HEK293 (cell line): ENCODE results near the gene QPCTL.
"Not testable (repeated sequence)": the region's sequence is repeated elsewhere in the genome, so short reads cannot be mapped to it uniquely, and the experiment has no call there.

Experiments
- CTCF ChIA-PET: fragments of 350-600 bp; formaldehyde crosslinking; extraction: SDS; loops from one replicate; lab custom pipeline; 2021; ENCODE audit warnings: antibody characterized with exemption; lab: Yijun Ruan, JAX
- POLR2A ChIA-PET: fragments of 300-600 bp; formaldehyde crosslinking; extraction: SDS; loops from one replicate; lab custom pipeline; 2020; ENCODE audit warnings: antibody characterized with exemption, inconsistent platforms; lab: Yijun Ruan, JAX
- H3K27ac ChIP-seq: fragments of 200-500 bp; sonication (Bioruptor generic); 2 replicates; pipeline ENCODE4 v1.5.1; 2014; ENCODE audit warnings: low read depth, low read length, control low read depth, inconsistent platforms; ENCODE audit errors: extremely low read depth
- H3K36me3 ChIP-seq, 2 experiments: fragments of 200-500 bp in 1 of 2; sonication (Bioruptor generic) in 1 of 2; 1 replicate in 1 of 2; 2 replicates in 1 of 2; pipeline ENCODE4 v1.5.1; 2014 to 2017; ENCODE audit warnings: inconsistent platforms in 2 of 2, low read length in 2 of 2; ENCODE audit not compliant: control insufficient read depth in 2 of 2, insufficient read depth in 1 of 2
- H3K4me1 ChIP-seq: fragments of 200-500 bp; sonication (Bioruptor generic); 2 replicates; pipeline ENCODE4 v1.5.1; 2014; ENCODE audit warnings: mild to moderate bottlenecking, low read length, inconsistent platforms; ENCODE audit not compliant: control insufficient read depth, insufficient read depth
- H3K4me3 ChIP-seq: 2 replicates; pipeline ENCODE4 v1.5.1; 2011; ENCODE audit warnings: low read depth, mild to moderate bottlenecking, control low read depth, low read length, moderate library complexity
- H3K9me3 ChIP-seq: fragments of 200-500 bp; sonication (Bioruptor generic); 2 replicates; pipeline ENCODE4 v1.5.1; 2014; ENCODE audit warnings: low read depth, low read length, inconsistent platforms; ENCODE audit not compliant: control insufficient read depth, insufficient read depth
- KLF1 ChIP-seq: fragments of 450-650 bp; formaldehyde crosslinking; IDR thresholded peaks from 2 replicates; pipeline ENCODE4 v1.5.1; 2016; ENCODE audit warnings: missing biosample characterization, missing genetic modification characterization
- KLF16 ChIP-seq: fragments of 450-650 bp; formaldehyde crosslinking; IDR thresholded peaks from 2 replicates; pipeline ENCODE4 v1.5.1; 2017; ENCODE audit warnings: missing biosample characterization, missing genetic modification characterization
- SCRT1 ChIP-seq: fragments of 450-650 bp; formaldehyde crosslinking; IDR thresholded peaks from 2 replicates; pipeline ENCODE4 v1.5.1; 2016; ENCODE audit warnings: missing biosample characterization, missing genetic modification characterization, borderline replicate concordance
- SCRT2 ChIP-seq: fragments of 450-650 bp; formaldehyde crosslinking; IDR thresholded peaks from 2 replicates; pipeline ENCODE4 v1.5.1; 2016; ENCODE audit warnings: missing biosample characterization, missing genetic modification characterization
- ZNF2 ChIP-seq: fragments of 450-650 bp; formaldehyde crosslinking; IDR thresholded peaks from 2 replicates; pipeline ENCODE4 v1.5.1; 2016; ENCODE audit warnings: missing biosample characterization, missing genetic modification characterization
- ZNF560 ChIP-seq: fragments of 450-650 bp; formaldehyde crosslinking; IDR thresholded peaks from 2 replicates; pipeline ENCODE4 v1.5.1; 2017; ENCODE audit warnings: missing biosample characterization, missing genetic modification characterization, borderline replicate concordance
- ZNF600 ChIP-seq: fragments of 450-650 bp; formaldehyde crosslinking; IDR thresholded peaks from 2 replicates; pipeline ENCODE4 v1.5.1; 2016; ENCODE audit warnings: missing biosample characterization, missing genetic modification characterization
- ZNF623 ChIP-seq: fragments of 450-650 bp; formaldehyde crosslinking; IDR thresholded peaks from 2 replicates; pipeline ENCODE4 v1.5.1; 2016; ENCODE audit warnings: missing biosample characterization, missing genetic modification characterization
- ZNF629 ChIP-seq: fragments of 450-650 bp; formaldehyde crosslinking; IDR thresholded peaks from 2 replicates; pipeline ENCODE4 v1.5.1; 2017; ENCODE audit warnings: missing biosample characterization, missing genetic modification characterization
- ZXDB ChIP-seq: fragments of 450-650 bp; formaldehyde crosslinking; IDR thresholded peaks from 2 replicates; pipeline ENCODE4 v1.5.1; 2016; ENCODE audit warnings: missing biosample characterization, missing genetic modification characterization
- TF ChIP-seq, protein P1 (sequence below): fragments of 450-650 bp; formaldehyde crosslinking; IDR thresholded peaks from 2 replicates; pipeline ENCODE4 v1.5.1; 2017; ENCODE audit warnings: missing biosample characterization, missing genetic modification characterization
- TF ChIP-seq, protein P2 (sequence below): fragments of 450-650 bp; formaldehyde crosslinking; IDR thresholded peaks from 2 replicates; pipeline ENCODE4 v1.5.1; 2016; ENCODE audit warnings: missing biosample characterization, missing genetic modification characterization
- TF ChIP-seq, protein P3 (sequence below): fragments of 450-650 bp; formaldehyde crosslinking; IDR thresholded peaks from 2 replicates; pipeline ENCODE4 v1.5.1; 2016; ENCODE audit warnings: missing biosample characterization, missing genetic modification characterization

The QPCTL gene

DNA sequence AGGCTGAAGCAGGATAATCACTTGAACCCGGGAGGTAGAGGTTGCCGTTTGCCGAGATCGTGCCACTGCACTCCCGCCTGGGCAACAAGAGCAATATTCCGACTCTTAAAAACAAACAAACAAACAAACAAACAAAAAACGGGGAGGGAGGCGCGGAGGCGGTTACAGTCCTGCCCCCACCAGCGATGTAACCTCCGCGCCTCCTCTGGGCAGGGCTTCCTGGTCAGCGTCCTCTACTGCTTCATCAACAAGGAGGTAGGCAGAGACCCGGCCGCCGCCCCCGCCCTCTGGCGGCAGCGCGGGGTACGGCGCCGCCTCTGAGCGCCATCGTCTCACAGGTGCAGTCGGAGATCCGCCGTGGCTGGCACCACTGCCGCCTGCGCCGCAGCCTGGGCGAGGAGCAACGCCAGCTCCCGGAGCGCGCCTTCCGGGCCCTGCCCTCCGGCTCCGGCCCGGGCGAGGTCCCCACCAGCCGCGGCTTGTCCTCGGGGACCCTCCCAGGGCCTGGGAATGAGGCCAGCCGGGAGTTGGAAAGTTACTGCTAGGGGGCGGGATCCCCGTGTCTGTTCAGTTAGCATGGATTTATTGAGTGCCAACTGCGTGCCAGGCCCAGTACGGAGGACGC is 11.0 kb upstream of the QPCTL start (continued):
- TF ChIP-seq, protein P1, sequence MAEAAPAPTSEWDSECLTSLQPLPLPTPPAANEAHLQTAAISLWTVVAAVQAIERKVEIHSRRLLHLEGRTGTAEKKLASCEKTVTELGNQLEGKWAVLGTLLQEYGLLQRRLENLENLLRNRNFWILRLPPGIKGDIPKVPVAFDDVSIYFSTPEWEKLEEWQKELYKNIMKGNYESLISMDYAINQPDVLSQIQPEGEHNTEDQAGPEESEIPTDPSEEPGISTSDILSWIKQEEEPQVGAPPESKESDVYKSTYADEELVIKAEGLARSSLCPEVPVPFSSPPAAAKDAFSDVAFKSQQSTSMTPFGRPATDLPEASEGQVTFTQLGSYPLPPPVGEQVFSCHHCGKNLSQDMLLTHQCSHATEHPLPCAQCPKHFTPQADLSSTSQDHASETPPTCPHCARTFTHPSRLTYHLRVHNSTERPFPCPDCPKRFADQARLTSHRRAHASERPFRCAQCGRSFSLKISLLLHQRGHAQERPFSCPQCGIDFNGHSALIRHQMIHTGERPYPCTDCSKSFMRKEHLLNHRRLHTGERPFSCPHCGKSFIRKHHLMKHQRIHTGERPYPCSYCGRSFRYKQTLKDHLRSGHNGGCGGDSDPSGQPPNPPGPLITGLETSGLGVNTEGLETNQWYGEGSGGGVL: peak; percentile 69
- no peak; the same call in none of the 2 replicates for TF ChIP-seq ZNF2 (tag by site-specific recombination)
- TF ChIP-seq ZNF560 (tag by site-specific recombination): peak; percentile 100

DNA sequence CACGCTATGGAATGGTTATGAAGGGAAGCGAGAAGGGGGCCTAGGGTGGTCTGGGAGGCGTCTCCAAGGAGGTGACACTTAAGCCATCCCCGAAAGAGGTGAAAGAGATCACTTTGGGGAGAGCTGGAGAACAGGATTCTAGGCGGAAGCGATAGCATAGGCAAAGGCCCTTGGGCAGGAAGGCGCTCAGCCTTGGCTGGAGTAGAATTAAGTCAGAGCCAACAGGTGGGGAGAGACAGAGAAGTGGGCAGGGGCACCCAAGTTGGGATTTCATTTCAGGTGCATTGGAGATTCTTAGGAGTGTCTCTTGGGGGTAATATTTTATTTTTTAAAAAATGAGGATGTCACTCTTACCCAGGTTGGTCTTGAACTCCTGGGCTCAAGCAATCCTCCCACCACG is 10.3 kb upstream of the QPCTL start:
- peaks cover 32 to 38% of the 10 kb centered on the region in 2 experiments for H3K36me3 ChIP-seq
- no peak overlapping the region for H3K4me3 ChIP-seq
- CTCF ChIA-PET: interaction anchor here (0.6 to 11.3 kb wide), 9 partner anchors 10 to 378 kb away, joined by 3 to 121 read pairs (median 5); partner anchors contain the start of genes GIPR, QPCTL and SNRPD2
- POLR2A ChIA-PET: interaction anchor here (0.6 to 2.4 kb wide), 5 partner anchors 8 to 87 kb away, joined by 3 to 12 read pairs (median 8); partner anchors contain the start of genes QPCTL, SIX5 and SNRPD2
- no peaks in the 10 kb centered on the region for H3K9me3 ChIP-seq
- no peak overlapping the region for H3K27ac ChIP-seq
- no peak for TF ChIP-seq ZXDB (tag by site-specific recombination)
- TF ChIP-seq SCRT1 (tag by site-specific recombination): peak; percentile 83
- peak; percentile 90 for TF ChIP-seq SCRT2
- peak; percentile 67 for TF ChIP-seq ZNF623
- peaks cover 11% of the 10 kb centered on the region for H3K4me1 ChIP-seq

DNA sequence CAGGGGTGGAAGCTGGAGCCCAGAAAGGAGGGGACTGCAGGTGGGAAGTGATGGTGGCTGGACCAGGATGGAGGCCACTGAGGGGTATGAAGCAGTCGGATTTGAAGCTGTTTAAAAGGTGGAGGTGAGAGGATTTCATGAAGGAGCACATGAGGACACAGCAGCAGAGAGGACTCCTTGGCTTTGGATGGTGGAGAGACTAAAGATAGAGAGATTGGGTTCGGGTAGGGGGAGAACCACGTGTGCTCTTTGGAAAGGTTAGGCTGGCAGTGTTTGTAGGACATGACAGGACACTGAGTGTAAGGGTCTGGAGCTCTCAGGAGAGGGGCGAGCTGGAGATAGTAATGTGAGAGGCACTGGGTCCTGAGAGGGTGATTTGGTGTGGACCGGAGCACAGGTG is 9.6 kb upstream of the QPCTL start:
- no peaks in the 10 kb centered on the region for H3K9me3 ChIP-seq
- no peak overlapping the region for H3K4me3 ChIP-seq
- H3K27ac ChIP-seq: peak overlapping the region; percentile 41; the same call in 1 of the 2 replicates
- ChIA-PET POLR2A (interaction anchor here (1.0 to 2.1 kb wide), 3 partner anchors 9 to 34 kb away, joined by 3 to 12 read pairs (median 4); partner anchors contain the start of genes QPCTL and SNRPD2), CTCF (interaction anchor here (0.6 to 11.3 kb wide), 5 partner anchors 9 to 197 kb away, joined by 4 to 121 read pairs (median 31); partner anchors contain the start of genes GIPR, QPCTL and SNRPD2)
- TF ChIP-seq KLF16 (tag by site-specific recombination) (no peak), ZNF600 (tag by site-specific recombination) (peak; percentile 53)
- peaks cover 7% of the 10 kb centered on the region for H3K4me1 ChIP-seq
- H3K36me3 ChIP-seq: peaks cover 40 to 46% of the 10 kb centered on the region in 2 experiments

DNA sequence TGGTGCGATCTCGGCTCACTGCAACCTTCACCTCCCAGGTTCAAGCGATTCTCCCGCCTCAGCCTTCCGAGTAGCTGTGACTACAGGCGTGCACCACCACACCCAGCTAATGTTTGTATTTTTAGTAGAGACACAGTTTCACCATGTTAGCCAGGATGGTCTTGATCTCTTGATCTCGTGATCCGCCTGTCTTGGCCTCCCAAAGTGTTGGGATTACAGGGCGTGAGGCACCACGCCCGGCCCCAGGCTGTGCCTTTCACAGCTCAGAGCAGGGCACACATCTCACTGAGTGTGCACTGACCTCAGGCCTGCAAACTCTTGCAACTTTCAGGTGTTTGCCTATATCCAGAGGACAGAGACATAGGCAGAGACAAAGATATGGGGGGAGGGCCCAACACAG is 7.4 kb upstream of the QPCTL start:
- not testable (repeated sequence) for H3K9me3 ChIP-seq, H3K27ac ChIP-seq, H3K4me1 ChIP-seq, H3K4me3 ChIP-seq
- TF ChIP-seq KLF1 (tag by site-specific recombination): peak; percentile 95
- ChIA-PET POLR2A (interaction anchor here (0.6 to 9.9 kb wide), 5 partner anchors 8 to 187 kb away, joined by 3 to 111 read pairs (median 3); partner anchors contain the start of gene SIX5), CTCF (interaction anchor here (0.5 to 11.3 kb wide), 4 partner anchors 7 to 257 kb away, joined by 3 to 121 read pairs (median 32); partner anchors contain the start of genes QPCTL and SNRPD2)
- peaks cover 59 to 61% of the 10 kb centered on the region in 2 experiments for H3K36me3 ChIP-seq

DNA sequence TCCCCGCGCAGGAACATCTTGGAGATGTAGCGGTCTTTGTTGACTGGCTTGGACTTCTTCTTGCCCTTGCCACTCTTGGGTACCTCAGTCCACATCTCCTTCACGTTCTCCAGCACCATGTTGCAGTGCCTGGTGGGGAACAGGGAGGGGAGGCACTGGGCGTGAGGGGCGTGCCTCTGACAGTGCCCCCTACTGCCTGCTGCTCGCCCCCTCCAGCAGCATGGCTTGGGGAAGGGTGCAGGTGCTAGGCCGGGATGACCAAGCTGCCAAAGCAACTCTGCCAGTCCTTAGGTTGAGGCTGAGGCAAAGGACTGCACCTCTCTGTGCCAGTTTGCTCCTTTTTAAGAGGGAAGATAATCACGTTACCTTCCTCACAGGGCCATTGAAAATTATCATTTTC is 4.9 kb upstream of the QPCTL start:
- POLR2A ChIA-PET: interaction anchor here (1.1 to 9.9 kb wide), 2 partner anchors 43 to 82 kb away, joined by 3 to 111 read pairs; partner anchors contain the start of genes FBXO46 and SIX5
- H3K36me3 ChIP-seq: peaks cover 61 to 64% of the 10 kb centered on the region in 2 experiments
- CTCF ChIA-PET: interaction anchor here (9.8 kb wide), 1 partner anchor 6 kb away, joined by 121 read pairs; no protein-coding TSS in a partner anchor

More for the DNA sequence above, 4.9 kb upstream of the QPCTL start:
- H3K27ac ChIP-seq: no peak overlapping the region
- no peaks in the 10 kb centered on the region for H3K9me3 ChIP-seq
- H3K4me3 ChIP-seq: no peak overlapping the region
- H3K4me1 ChIP-seq: no peaks in the 10 kb centered on the region; the same call in 1 of the 2 replicates
- no peak for TF ChIP-seq ZNF629 (tag by site-specific recombination)
- TF ChIP-seq, protein P2, sequence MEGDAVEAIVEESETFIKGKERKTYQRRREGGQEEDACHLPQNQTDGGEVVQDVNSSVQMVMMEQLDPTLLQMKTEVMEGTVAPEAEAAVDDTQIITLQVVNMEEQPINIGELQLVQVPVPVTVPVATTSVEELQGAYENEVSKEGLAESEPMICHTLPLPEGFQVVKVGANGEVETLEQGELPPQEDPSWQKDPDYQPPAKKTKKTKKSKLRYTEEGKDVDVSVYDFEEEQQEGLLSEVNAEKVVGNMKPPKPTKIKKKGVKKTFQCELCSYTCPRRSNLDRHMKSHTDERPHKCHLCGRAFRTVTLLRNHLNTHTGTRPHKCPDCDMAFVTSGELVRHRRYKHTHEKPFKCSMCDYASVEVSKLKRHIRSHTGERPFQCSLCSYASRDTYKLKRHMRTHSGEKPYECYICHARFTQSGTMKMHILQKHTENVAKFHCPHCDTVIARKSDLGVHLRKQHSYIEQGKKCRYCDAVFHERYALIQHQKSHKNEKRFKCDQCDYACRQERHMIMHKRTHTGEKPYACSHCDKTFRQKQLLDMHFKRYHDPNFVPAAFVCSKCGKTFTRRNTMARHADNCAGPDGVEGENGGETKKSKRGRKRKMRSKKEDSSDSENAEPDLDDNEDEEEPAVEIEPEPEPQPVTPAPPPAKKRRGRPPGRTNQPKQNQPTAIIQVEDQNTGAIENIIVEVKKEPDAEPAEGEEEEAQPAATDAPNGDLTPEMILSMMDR (tag by site-specific recombination): peak; percentile 16; the same call in 1 of the 2 replicates
- TF ChIP-seq, protein P3, sequence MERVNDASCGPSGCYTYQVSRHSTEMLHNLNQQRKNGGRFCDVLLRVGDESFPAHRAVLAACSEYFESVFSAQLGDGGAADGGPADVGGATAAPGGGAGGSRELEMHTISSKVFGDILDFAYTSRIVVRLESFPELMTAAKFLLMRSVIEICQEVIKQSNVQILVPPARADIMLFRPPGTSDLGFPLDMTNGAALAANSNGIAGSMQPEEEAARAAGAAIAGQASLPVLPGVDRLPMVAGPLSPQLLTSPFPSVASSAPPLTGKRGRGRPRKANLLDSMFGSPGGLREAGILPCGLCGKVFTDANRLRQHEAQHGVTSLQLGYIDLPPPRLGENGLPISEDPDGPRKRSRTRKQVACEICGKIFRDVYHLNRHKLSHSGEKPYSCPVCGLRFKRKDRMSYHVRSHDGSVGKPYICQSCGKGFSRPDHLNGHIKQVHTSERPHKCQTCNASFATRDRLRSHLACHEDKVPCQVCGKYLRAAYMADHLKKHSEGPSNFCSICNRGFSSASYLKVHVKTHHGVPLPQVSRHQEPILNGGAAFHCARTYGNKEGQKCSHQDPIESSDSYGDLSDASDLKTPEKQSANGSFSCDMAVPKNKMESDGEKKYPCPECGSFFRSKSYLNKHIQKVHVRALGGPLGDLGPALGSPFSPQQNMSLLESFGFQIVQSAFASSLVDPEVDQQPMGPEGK (tag by site-specific recombination): no peak
